ENCODE data around the gene EFCAB8.

DNA sequence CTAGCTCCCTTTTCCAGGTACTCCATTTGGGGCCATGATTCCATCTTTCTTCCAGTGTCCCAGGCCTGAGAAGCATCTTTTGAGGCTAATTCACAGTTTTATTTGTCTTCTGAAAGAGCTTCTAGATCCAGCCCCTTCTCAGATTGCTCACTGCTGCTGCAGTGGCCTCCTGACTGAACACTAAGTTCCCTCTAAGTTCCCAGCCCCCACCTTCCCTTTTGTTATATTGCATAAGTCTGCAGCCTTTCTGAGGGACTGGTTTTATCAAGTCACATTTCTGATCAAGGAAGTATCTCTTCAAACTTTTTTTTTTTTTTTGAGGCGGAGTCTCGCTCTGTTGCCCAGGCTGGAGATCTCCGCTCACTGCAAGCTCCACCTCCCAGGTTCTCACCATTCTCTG, 28.3 kb upstream of the EFCAB8 start:
- no peak for TF ChIP-seq POLR2AphosphoS5 (IDR thresholded peaks at IDR 0.05)
- no peak for TF ChIP-seq POLR2A (IDR thresholded peaks at IDR 0.05)
- TF ChIP-seq EP300 (IDR thresholded peaks at IDR 0.05) = no peak
- TF ChIP-seq, protein P1, sequence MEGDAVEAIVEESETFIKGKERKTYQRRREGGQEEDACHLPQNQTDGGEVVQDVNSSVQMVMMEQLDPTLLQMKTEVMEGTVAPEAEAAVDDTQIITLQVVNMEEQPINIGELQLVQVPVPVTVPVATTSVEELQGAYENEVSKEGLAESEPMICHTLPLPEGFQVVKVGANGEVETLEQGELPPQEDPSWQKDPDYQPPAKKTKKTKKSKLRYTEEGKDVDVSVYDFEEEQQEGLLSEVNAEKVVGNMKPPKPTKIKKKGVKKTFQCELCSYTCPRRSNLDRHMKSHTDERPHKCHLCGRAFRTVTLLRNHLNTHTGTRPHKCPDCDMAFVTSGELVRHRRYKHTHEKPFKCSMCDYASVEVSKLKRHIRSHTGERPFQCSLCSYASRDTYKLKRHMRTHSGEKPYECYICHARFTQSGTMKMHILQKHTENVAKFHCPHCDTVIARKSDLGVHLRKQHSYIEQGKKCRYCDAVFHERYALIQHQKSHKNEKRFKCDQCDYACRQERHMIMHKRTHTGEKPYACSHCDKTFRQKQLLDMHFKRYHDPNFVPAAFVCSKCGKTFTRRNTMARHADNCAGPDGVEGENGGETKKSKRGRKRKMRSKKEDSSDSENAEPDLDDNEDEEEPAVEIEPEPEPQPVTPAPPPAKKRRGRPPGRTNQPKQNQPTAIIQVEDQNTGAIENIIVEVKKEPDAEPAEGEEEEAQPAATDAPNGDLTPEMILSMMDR (IDR thresholded peaks at IDR 0.05) = no peak

Measured in stomach (tissue), 4 donors.